HepG2 (cell line): ENCODE data around the gene SCUBE1. TPM values are rescaled to one million over a fixed set of nuclear protein-coding genes. Genes with fewer than 3 reads are reported as not detected.

Experiments
- ATAC-seq: fragments of 200-7000 bp; cut with Tn5 transposase; 3 replicates; pipeline ENCODE4 v1.9.1; 2020; ENCODE audit warnings: mild to moderate bottlenecking, moderate library complexity
- BruUV-seq: library from RNA; stranded (reverse); fragments of 400-500 nt; replicated peaks from 2 replicates; lab custom pipeline; 2021; lab: Mats Ljungman, UMichigan
- CTCF ChIA-PET: fragments of 300-600 bp; formaldehyde crosslinking; extraction: SDS; loops from one replicate; lab custom pipeline; 2021; ENCODE audit warnings: low total read pairs, inconsistent platforms, low intra/inter-chr PET ratio; lab: Yijun Ruan, JAX
- POLR2A ChIA-PET: fragments of 350-600 bp; sonication (Branson Sonifier 250); formaldehyde crosslinking; loops from one replicate; lab custom pipeline; 2020; ENCODE audit warnings: antibody characterized with exemption, inconsistent platforms; lab: Yijun Ruan, JAX
- DNase-seq: peaks from one replicate; pipeline ENCODE4 v3.0.0-alpha.2; 2015; ENCODE audit warnings: low spot score
- FAIRE-seq: peaks from 3 replicates; lab custom pipeline; 2011; peaks lifted over from hg19 to GRCh38; lab: Jason Lieb, UNC
- H2AFZ ChIP-seq: one replicate; pipeline ENCODE4 v1.6.1; 2011; ENCODE audit warnings: low read length, inconsistent platforms
- H3K27ac ChIP-seq: fragments of 300-600 bp; 3 replicates; pipeline ENCODE4 v1.8.0; 2011; ENCODE audit warnings: mixed run types, mild to moderate bottlenecking, mixed read lengths, low read length, inconsistent platforms; ENCODE audit not compliant: insufficient read depth; ENCODE audit errors: extremely low read length
- H3K27me3 ChIP-seq, 2 experiments: fragments of 200-600 bp in 1 of 2; 2 replicates in 1 of 2; 3 replicates in 1 of 2; pipeline versions ENCODE4 v1.6.0 to v1.8.0; 2011; ENCODE audit warnings: low read length in 2 of 2, mild to moderate bottlenecking in 2 of 2, moderate library complexity in 2 of 2, inconsistent platforms in 1 of 2; ENCODE audit not compliant: insufficient read depth in 2 of 2, control insufficient read depth in 1 of 2
- H3K36me3 ChIP-seq, 2 experiments: fragments of 200-600 bp in 1 of 2; replicated peaks in 1 of 2; 2 replicates in 1 of 2; 3 replicates in 1 of 2; pipeline versions ENCODE4 v1.5.1 to v1.8.0; 2011; ENCODE audit warnings: low read length in 2 of 2, inconsistent platforms in 1 of 2; ENCODE audit not compliant: insufficient read depth in 2 of 2, control insufficient read depth in 1 of 2
- H3K4me1 ChIP-seq: 2 replicates; pipeline ENCODE4 v1.5.1; 2012; ENCODE audit warnings: low read length, inconsistent platforms; ENCODE audit not compliant: insufficient read depth
- H3K4me2 ChIP-seq: 2 replicates; pipeline ENCODE4 v1.6.0; 2011; ENCODE audit warnings: low read depth, low read length, inconsistent platforms
- H3K4me3 ChIP-seq, 3 experiments: fragments of 200-600 bp in 1 of 3; sonication (generic), shearing (Covaris generic) in 1 of 3; replicated peaks in 1 of 3; 2 replicates each; pipeline ENCODE4 v1.5.1; 2011 to 2016; ENCODE audit warnings: low read length in 3 of 3, inconsistent platforms in 2 of 3, low read depth in 2 of 3, mild to moderate bottlenecking in 2 of 3, control low read depth in 1 of 3, mixed read lengths in 1 of 3; ENCODE audit not compliant: insufficient read depth in 1 of 3
- H3K79me2 ChIP-seq: one replicate; pipeline ENCODE4 v1.6.1; 2011; ENCODE audit warnings: low read length, inconsistent platforms; ENCODE audit not compliant: insufficient read depth
- H3K9ac ChIP-seq: 2 replicates; pipeline ENCODE4 v1.6.0; 2011; ENCODE audit warnings: mild to moderate bottlenecking, low read depth, low read length, inconsistent platforms; ENCODE audit not compliant: insufficient read depth
- H3K9me3 ChIP-seq: 2 replicates; pipeline ENCODE4 v1.5.1; 2012; ENCODE audit warnings: mild to moderate bottlenecking, low read length
- H4K20me1 ChIP-seq: 2 replicates; pipeline ENCODE4 v1.6.0; 2011; ENCODE audit warnings: inconsistent platforms, mild to moderate bottlenecking, low read length, moderate library complexity; ENCODE audit not compliant: insufficient read depth
- EZH2 ChIP-seq: conservative IDR thresholded peaks from 2 replicates; pipeline ENCODE4 v1.6.1; 2012; ENCODE audit warnings: mild to moderate bottlenecking, low read depth, low read length, moderate library complexity
- GATA4 ChIP-seq: sonication (generic); IDR thresholded peaks from 2 replicates; pipeline ENCODE4 v1.6.1; 2016; ENCODE audit warnings: antibody characterized with exemption, low read depth, borderline replicate concordance
- MAF1 ChIP-seq: sonication (generic); formaldehyde crosslinking; IDR thresholded peaks from 2 replicates; pipeline ENCODE4 v1.5.0; 2020; ENCODE audit warnings: missing genetic modification reagents, borderline replicate concordance
- MTA3 ChIP-seq: sonication (generic); formaldehyde crosslinking; IDR thresholded peaks from 2 replicates; pipeline ENCODE4 v1.4.0; 2020; ENCODE audit warnings: missing genetic modification reagents
- POLR2G ChIP-seq: fragments of 200-400 bp; formaldehyde crosslinking; IDR thresholded peaks from 2 replicates; pipeline ENCODE4 v1.6.1; 2018; ENCODE audit warnings: mild to moderate bottlenecking, low read depth, low read length, moderate library complexity
- PRDM10 ChIP-seq: sonication (generic); formaldehyde crosslinking; IDR thresholded peaks from 2 replicates; pipeline ENCODE4 v1.4.0; 2020; ENCODE audit warnings: low read depth, missing genetic modification reagents
- RNF2 ChIP-seq: fragments of 450-650 bp; conservative IDR thresholded peaks from 2 replicates; pipeline ENCODE4 v1.6.1; 2016; ENCODE audit warnings: low read depth
- TFE3 ChIP-seq: IDR thresholded peaks from 2 replicates; pipeline ENCODE4 v1.6.1; 2016
- ZNF34 ChIP-seq: sonication (generic); formaldehyde crosslinking; IDR thresholded peaks from 2 replicates; pipeline ENCODE4 v1.4.0; 2020; ENCODE audit warnings: mild to moderate bottlenecking, missing genetic modification reagents, borderline replicate concordance
- ZNF879 ChIP-seq: sonication (generic); formaldehyde crosslinking; IDR thresholded peaks from 2 replicates; pipeline ENCODE4 v1.8.1; 2023; ENCODE audit warnings: missing genetic modification reagents
- WGBS: methylation state at CpG from one replicate; pipeline ENCODE4 v1.1.6; 2017; ENCODE audit warnings: low lambda C conversion rate; 5-methylcytosine and 5-hydroxymethylcytosine counted together
- in situ Hi-C: cut with HindIII; loops from 2 replicates; pipeline ENCODE4 v1.10.0; 2017; ENCODE audit warnings: low pct_unique_long_range_greater_than_20kb; ENCODE audit not compliant: extremely low pct_ligation_motif_present
- intact Hi-C: fragments of 100-400 bp; cut with micrococcal nuclease; formaldehyde crosslinking; loops from one replicate; pipeline ENCODE4 v1.10.0; 2022; ENCODE audit not compliant: unreplicated experiment
- polyA plus RNA-seq, 8 experiments: library from polyadenylated mRNA; depleted of rRNA in 3 of 8; stranded (reverse) in 7 of 8; unstranded in 1 of 8; fragments of >200 nt; fragmentation: Illumina TruSeq in 4 of 8; extraction: Trizol in 4 of 8; gene quantifications; 2 replicates each; pipeline versions ENCODE4 v1.2.1 to v1.2.3, GENCODE V29; 2011 to 2016; ENCODE audit warnings: low read depth in 4 of 8, missing spikeins in 1 of 8, mixed read lengths in 1 of 8; ENCODE audit not compliant: insufficient read depth in 1 of 8
- total RNA-seq, 5 experiments: library from RNA; depleted of rRNA; stranded (reverse); fragments of >200 nt; fragmentation: Illumina TruSeq; extraction: Trizol; gene quantifications; 2 replicates each; pipeline ENCODE4 v1.2.3, GENCODE V29; 2016; ENCODE audit warnings: low read depth in 1 of 5

Gene SCUBE1
- total and polyA plus RNA-seq, 2 of the 13 experiments (the other 11 are each of a cell fraction or from before 2014, with no cell fraction given), result under 0.01 to 0.05 TPM

- Histone ChIP-seq H3K9ac (no peak overlapping the region), H3K9me3 (no peaks in the 10 kb centered on the region), H4K20me1 (no peaks in the 10 kb centered on the region), H3K79me2 (no peaks in the 10 kb centered on the region), H2AFZ (no peak overlapping the region), H3K27me3 (peaks cover 14 to 91% of the 10 kb centered on the region in 2 experiments), H3K4me2 (no peak overlapping the region), H3K36me3 (no peaks in the 10 kb centered on the region), H3K4me1 (no peaks in the 10 kb centered on the region), H3K4me3 (no peak overlapping the region), H3K27ac (no peak overlapping the region)
- in situ Hi-C loops, result no loop called here
- FAIRE-seq (no peak), ATAC-seq (no peak), DNase-seq (no peak)
- intact Hi-C loops, result no loop called here
- TF ChIP-seq TFE3 (no peak), RNF2 (no peak), PRDM10 (CRISPR knock-in tag) (no peak), MTA3 (CRISPR knock-in tag) (no peak), GATA4 (no peak), POLR2G (no peak), EZH2 (no peak), ZNF879 (CRISPR knock-in tag) (no peak), ZNF34 (no peak), MAF1 (CRISPR knock-in tag) (no peak)
- WGBS, result 60% methylated on average over 9 of the region's 9 CpGs
- ChIA-PET POLR2A (no interaction called here), CTCF (no interaction called here)
- no TSS peak for BruUV-seq
Measured at GRCh38 chr22:43256569-43256968, 86.6 kb downstream of the SCUBE1 start.
